DMS53 (cell line): ENCODE data around the gene ESRRA.

Experiments
- DNase-seq: peaks from one replicate; lab custom pipeline; 2025; lab: John Stamatoyannopoulos, UW

Gene ESRRA

GRCh38 chr11:64275031-64275800 lies 30.1 kb upstream of the ESRRA start:
- no peak for DNase-seq

- DNase-seq, result no peak
These were observed 29.5 kb upstream of the ESRRA start for GRCh38 chr11:64275841-64276240.

GRCh38 chr11:64276653-64277431 lies 28.5 kb upstream of the ESRRA start:
- DNase-seq, result no peak

GRCh38 chr11:64278576-64279190 lies 26.6 kb upstream of the ESRRA start:
- no peak for DNase-seq

GRCh38 chr11:64281957-64282770 lies 23.2 kb upstream of the ESRRA start:
- no peak for DNase-seq

- DNase-seq, result no peak
These were observed 22.2 kb upstream of the ESRRA start for GRCh38 chr11:64283092-64283491.

- peak; percentile 97 for DNase-seq
These were observed 21.0 kb upstream of the ESRRA start, which contains the start of gene BAD for GRCh38 chr11:64284048-64284961. BAD (minus strand) TSS chr11:64284665; CDS start chr11:64284368, 297 bp downstream.

GRCh38 chr11:64284962-64285884 lies 20.1 kb upstream of the ESRRA start, which contains the start of gene GPR137:
GPR137 (plus strand) TSS chr11:64285848; CDS start chr11:64286525, 677 bp downstream.
- peak; percentile 89 for DNase-seq

- peak; percentile 80 for DNase-seq
These were observed 19.2 kb upstream of the ESRRA start for GRCh38 chr11:64285885-64286800.

GRCh38 chr11:64286801-64287159 lies 18.5 kb upstream of the ESRRA start:
- DNase-seq, result no peak

- no peak for DNase-seq
These were observed 17.5 kb upstream of the ESRRA start for GRCh38 chr11:64287676-64288352.

GRCh38 chr11:64288353-64288750 lies 17.0 kb upstream of the ESRRA start:
- DNase-seq, result no peak

- no peak for DNase-seq
These were observed 16.2 kb upstream of the ESRRA start for GRCh38 chr11:64289002-64289564.

- DNase-seq, result no peak
These were observed 14.7 kb upstream of the ESRRA start for GRCh38 chr11:64290352-64291261.

GRCh38 chr11:64291262-64291751 lies 14.0 kb upstream of the ESRRA start, which contains the start of gene KCNK4:
KCNK4 (plus strand) TSS chr11:64291302; CDS start chr11:64293019, 1,717 bp downstream.
- DNase-seq, result no peak

GRCh38 chr11:64291752-64292459 lies 13.4 kb upstream of the ESRRA start:
- no peak for DNase-seq
